Keratinocyte (primary cell): Measurements from ENCODE around the gene TAGLN. TPM values are rescaled to one million over a fixed set of nuclear protein-coding genes. Genes with fewer than 3 reads are reported as not detected.

Source experiments
- DNase-seq: peaks from one replicate; pipeline ENCODE4 v3.0.0-alpha.2; 2011; ENCODE audit warnings: low read depth, missing footprints, low spot score
- FAIRE-seq: peaks from 2 replicates; lab custom pipeline; 2011; peaks lifted over from hg19 to GRCh38; lab: Jason Lieb, UNC
- H2AFZ ChIP-seq: 2 replicates; pipeline ENCODE4 v1.6.0; 2012; ENCODE audit warnings: low read length, control low read depth, inconsistent platforms; ENCODE audit not compliant: control insufficient read depth
- H3K27ac ChIP-seq: 2 replicates; pipeline ENCODE4 v1.5.1; 2011; ENCODE audit warnings: low read length; ENCODE audit not compliant: control insufficient read depth, insufficient read depth
- H3K27me3 ChIP-seq: 3 replicates; pipeline ENCODE4 v1.6.0; 2011; ENCODE audit warnings: low read length; ENCODE audit not compliant: control insufficient read depth, insufficient read depth; ENCODE audit errors: extremely low read depth
- H3K36me3 ChIP-seq, 2 experiments: 2 replicates in 1 of 2; 3 replicates in 1 of 2; pipeline ENCODE4 v1.5.1; 2011; ENCODE audit warnings: low read length in 2 of 2, mild to moderate bottlenecking in 1 of 2; ENCODE audit not compliant: control insufficient read depth in 2 of 2, insufficient read depth in 2 of 2; ENCODE audit errors: extremely low read depth in 1 of 2
- H3K4me1 ChIP-seq: 3 replicates; pipeline ENCODE4 v1.5.1; 2011; ENCODE audit warnings: low read length; ENCODE audit not compliant: control insufficient read depth, insufficient read depth; ENCODE audit errors: extremely low read depth
- H3K4me2 ChIP-seq: 3 replicates; pipeline ENCODE4 v1.6.0; 2011; ENCODE audit warnings: low read depth, low read length; ENCODE audit not compliant: control insufficient read depth, insufficient read depth; ENCODE audit errors: extremely low read depth
- H3K4me3 ChIP-seq, 3 experiments: fragments of 200-600 bp in 1 of 3; sonication (generic) in 1 of 3; 2 replicates in 2 of 3; 3 replicates in 1 of 3; pipeline ENCODE4 v1.5.1; 2011 to 2016; ENCODE audit warnings: low read length in 3 of 3, mild to moderate bottlenecking in 3 of 3, control low read depth in 2 of 3, inconsistent platforms in 1 of 3, low read depth in 1 of 3, mixed read lengths in 1 of 3, mixed run types in 1 of 3, moderate library complexity in 1 of 3; ENCODE audit not compliant: control insufficient read depth in 2 of 3, insufficient read depth in 2 of 3; ENCODE audit errors: extremely low read depth in 1 of 3
- H3K79me2 ChIP-seq: 2 replicates; pipeline ENCODE4 v1.6.0; 2012; ENCODE audit warnings: low read length; ENCODE audit not compliant: control insufficient read depth, insufficient read depth
- H3K9ac ChIP-seq: 3 replicates; pipeline ENCODE4 v1.6.0; 2011; ENCODE audit warnings: low read length; ENCODE audit not compliant: control insufficient read depth, insufficient read depth; ENCODE audit errors: extremely low read depth
- H3K9me1 ChIP-seq: 3 replicates; pipeline ENCODE4 v1.6.0; 2011; ENCODE audit warnings: low read length; ENCODE audit not compliant: control insufficient read depth, insufficient read depth; ENCODE audit errors: extremely low read depth
- H3K9me3 ChIP-seq: 2 replicates; pipeline ENCODE4 v1.5.1; 2012; ENCODE audit warnings: low read depth, low read length; ENCODE audit not compliant: control insufficient read depth
- H4K20me1 ChIP-seq: 3 replicates; pipeline ENCODE4 v1.6.0; 2011; ENCODE audit warnings: low read length; ENCODE audit not compliant: control insufficient read depth, insufficient read depth; ENCODE audit errors: extremely low read depth
- CTCF ChIP-seq, 3 experiments: IDR thresholded peaks in 1 of 3; conservative IDR thresholded peaks in 1 of 3; optimal IDR thresholded peaks in 1 of 3; 2 replicates in 2 of 3; 3 replicates in 1 of 3; pipeline versions ENCODE3 to v1.5.1; 2011; ENCODE audit warnings: low read length in 3 of 3, mild to moderate bottlenecking in 3 of 3, moderate library complexity in 2 of 3, control low read depth in 1 of 3, inconsistent platforms in 1 of 3; ENCODE audit not compliant: insufficient read depth in 2 of 3; ENCODE audit errors: extremely low read depth in 1 of 3
- EZH2 ChIP-seq: IDR thresholded peaks from one replicate; pipeline ENCODE4 v1.6.1; 2012; ENCODE audit warnings: inconsistent platforms, mild to moderate bottlenecking, low read length, moderate library complexity
- dilution Hi-C: fragments of 300-500 bp; cut with MboI; formaldehyde crosslinking; loops from one replicate; pipeline ENCODE4 v1.7.0; 2020; ENCODE audit warnings: low sequenced_read_pairs; ENCODE audit not compliant: extremely low pct_ligation_motif_present
- polyA plus RNA-seq, 5 experiments: library from polyadenylated mRNA; depleted of rRNA in 3 of 5; stranded (reverse) in 3 of 5; stranded (forward) in 1 of 5; unstranded in 1 of 5; fragments of >200 nt; gene quantifications; 1 replicate in 1 of 5; 2 replicates in 3 of 5; 3 replicates in 1 of 5; pipeline versions ENCODE4 v1.2.1 to v1.2.3, GENCODE V29; 2011 to 2012; ENCODE audit warnings: missing spikeins in 2 of 5, low read depth in 1 of 5, low replicate concordance in 1 of 5

TAGLN gene
- polyA plus RNA-seq, 1 donor (not counting 4 experiments of a cell fraction or from before 2014, with no cell fraction given): 26.6 TPM

GRCh38 chr11:117239295-117239694 lies 40.1 kb downstream of the TAGLN start:
- no peak for DNase-seq
- H3K4me2 ChIP-seq: no peak overlapping the region

GRCh38 chr11:117248341-117248740 lies 49.2 kb downstream of the TAGLN start:
- H3K27ac ChIP-seq: no peak overlapping the region
- H4K20me1 ChIP-seq: no peaks in the 10 kb centered on the region
- TF ChIP-seq CTCF (optimal IDR thresholded peaks at IDR 0.05 in 1 of 3, IDR thresholded peaks at IDR 0.05 in 1 of 3, conservative IDR thresholded peaks at IDR 0.05 in 1 of 3; ENCODE audit: extremely low read depth in 1 of 3, insufficient read depth in 2 of 3, low read length in 3 of 3) (no peak), EZH2 (no peak)
- no peak overlapping the region for H2AFZ ChIP-seq
- no peaks in the 10 kb centered on the region for H3K9me1 ChIP-seq
- H3K36me3 ChIP-seq: peaks cover 5 to 7% of the 10 kb centered on the region in 2 experiments
- no peak overlapping the region for H3K4me3 ChIP-seq
- H3K9me3 ChIP-seq: no peaks in the 10 kb centered on the region
- no peaks in the 10 kb centered on the region for H3K79me2 ChIP-seq
- no peaks in the 10 kb centered on the region for H3K4me1 ChIP-seq
- dilution Hi-C loops: no loop called here
- no peak for DNase-seq
- no peak overlapping the region for H3K4me2 ChIP-seq
- no peak for FAIRE-seq
- no peak overlapping the region for H3K9ac ChIP-seq
- H3K27me3 ChIP-seq: no peaks in the 10 kb centered on the region

More at GRCh38 chr11:117239295-117239694, 40.1 kb downstream of the TAGLN start:
- Histone ChIP-seq H3K4me1 (no peaks in the 10 kb centered on the region), H2AFZ (no peak overlapping the region), H3K27me3 (no peaks in the 10 kb centered on the region), H3K79me2 (peaks cover under 1% of the 10 kb centered on the region), H3K9ac (no peak overlapping the region), H4K20me1 (no peaks in the 10 kb centered on the region), H3K27ac (no peak overlapping the region), H3K9me1 (no peaks in the 10 kb centered on the region), H3K9me3 (no peaks in the 10 kb centered on the region), H3K36me3 (peaks cover under 1 to 4% of the 10 kb centered on the region in 2 experiments), H3K4me3 (no peak overlapping the region)
- dilution Hi-C loops: no loop called here
- TF ChIP-seq CTCF (optimal IDR thresholded peaks at IDR 0.05 in 1 of 3, IDR thresholded peaks at IDR 0.05 in 1 of 3, conservative IDR thresholded peaks at IDR 0.05 in 1 of 3; ENCODE audit: extremely low read depth in 1 of 3, insufficient read depth in 2 of 3, low read length in 3 of 3): peak in 1 of 3 experiments; percentile 10
- no peak for TF ChIP-seq EZH2
- FAIRE-seq: no peak
